ENCODE results near the gene PHKB.

GRCh38 chr16:47731252-47731651, 270.1 kb downstream of the PHKB start:
- TF ChIP-seq CTCF (conservative IDR thresholded peaks at IDR 0.05 in 1 of 2, IDR thresholded peaks at IDR 0.05 in 1 of 2; ENCODE audit: low read depth in 1 of 2, low read length in 2 of 2) = no peak
- TF ChIP-seq EZH2 (IDR thresholded peaks at IDR 0.05; ENCODE audit: low read length, missing control alignments) = no peak
